Measurements from ENCODE around the gene INPP5F.

- TF ChIP-seq EZH2 (IDR thresholded peaks at IDR 0.05; ENCODE audit: borderline replicate concordance, insufficient read depth, low read depth, low read length, poor library complexity, severe bottlenecking) (no peak), CTCF (IDR thresholded peaks at IDR 0.05) (no peak)
Observed at GRCh38 chr10:119723624-119724023, 2.2 kb upstream of the INPP5F start.

All from B cell (primary cell).